H1 (cell line): Measurements from ENCODE around the gene KIF26A. TPM values are rescaled to one million over a fixed set of nuclear protein-coding genes. Genes with fewer than 3 reads are reported as not detected.

Experiments used
- CTCF ChIP-seq, 3 experiments: IDR thresholded peaks; 1 replicate in 2 of 3; 2 replicates in 1 of 3; pipeline versions ENCODE4 v1.5.1 to v1.6.1; 2011; ENCODE audit warnings: low read length in 3 of 3, mild to moderate bottlenecking in 3 of 3, inconsistent platforms in 2 of 3, low read depth in 1 of 3, moderate library complexity in 1 of 3; ENCODE audit not compliant: insufficient read depth in 1 of 3; ENCODE audit errors: control extremely low read depth in 1 of 3
- polyA plus RNA-seq, 7 experiments: library from polyadenylated mRNA; depleted of rRNA in 3 of 7; stranded (reverse) in 5 of 7; unstranded in 2 of 7; fragments of >200 nt in 5 of 7; fragments of 200-250 nt in 2 of 7; gene quantifications; 1 replicate in 5 of 7; 2 replicates in 1 of 7; 4 replicates in 1 of 7; pipeline versions ENCODE4 v1.2.1 to v1.2.3, GENCODE V29; 2011 to 2013; ENCODE audit warnings: missing spikeins in 2 of 7, mixed read lengths in 2 of 7
- total RNA-seq: library from RNA; stranded (reverse); fragmentation: NEBNext Ultra II Directional; extraction: Animal tissue kit (Norgen Biotek cat#: 25700); gene quantifications from 2 replicates; pipeline ENCODE4 v1.2.1, GENCODE V29; 2021

Gene KIF26A
- total and polyA plus RNA-seq, 2 of the 8 experiments (the other 6 are each of a cell fraction or from before 2014, with no cell fraction given) = 11.5 to 41.6 TPM

- no peak for TF ChIP-seq CTCF (IDR thresholded peaks at IDR 0.05; ENCODE audit: control extremely low read depth in 1 of 3, insufficient read depth in 1 of 3, low read depth in 1 of 3, low read length in 3 of 3)
- TF ChIP-seq, all 59 proteins: peak for 0
Measured at GRCh38 chr14:104129556-104129955, 8.8 kb upstream of the KIF26A start (continued).
